K562 (cell line): ENCODE data around the gene CDK4. TPM values are rescaled to one million over a fixed set of nuclear protein-coding genes. Genes with fewer than 3 reads are reported as not detected.

Source experiments
- ARID4B ChIP-seq: sonication (generic); formaldehyde crosslinking; IDR thresholded peaks from 2 replicates; pipeline ENCODE4 v1.8.0; 2022; ENCODE audit warnings: mild to moderate bottlenecking, missing genetic modification reagents
- CHCHD3 ChIP-seq: fragments of 250-450 bp; sonication (Bioruptor Pico); IDR thresholded peaks from 2 replicates; pipeline ENCODE4 v2.1.2; 2022; ENCODE audit warnings: mild to moderate bottlenecking
- CLOCK ChIP-seq: fragments of 250-450 bp; sonication (Bioruptor Pico); IDR thresholded peaks from 2 replicates; pipeline ENCODE4 v1.4.0; 2020; ENCODE audit warnings: mild to moderate bottlenecking, moderate library complexity, borderline replicate concordance
- EHMT2 ChIP-seq: fragments of 450-650 bp; IDR thresholded peaks from 2 replicates; pipeline ENCODE4 v1.6.1; 2018; ENCODE audit warnings: antibody characterized with exemption
- EP300 ChIP-seq: IDR thresholded peaks from 2 replicates; pipeline ENCODE4 v1.6.1; 2012; ENCODE audit warnings: low read length, improper control_type of control experiment
- EP400 ChIP-seq: fragments of 450-650 bp; IDR thresholded peaks from 2 replicates; pipeline ENCODE4 v1.6.1; 2017; ENCODE audit warnings: antibody characterized with exemption, mild to moderate bottlenecking, moderate library complexity
- KAT8 ChIP-seq: fragments of 450-650 bp; IDR thresholded peaks from 2 replicates; pipeline ENCODE4 v1.6.1; 2016; ENCODE audit warnings: low read depth, mild to moderate bottlenecking
- MBD1 ChIP-seq: fragments of 250-450 bp; sonication (Bioruptor Pico); IDR thresholded peaks from 2 replicates; pipeline ENCODE4 v1.8.0; 2022; ENCODE audit warnings: inconsistent platforms
- MITF ChIP-seq: IDR thresholded peaks from 2 replicates; pipeline ENCODE4 v1.6.1; 2014; ENCODE audit warnings: antibody characterized with exemption
- POLR2A ChIP-seq: fragments of 450-650 bp; conservative IDR thresholded peaks from 2 replicates; pipeline ENCODE4 v1.6.1; 2016
- SMAD4 ChIP-seq: fragments of 250-450 bp; sonication (Bioruptor Pico); conservative IDR thresholded peaks from 2 replicates; pipeline ENCODE4 v1.8.0; 2021; ENCODE audit warnings: inconsistent platforms, mild to moderate bottlenecking, moderate library complexity
- SMARCB1 ChIP-seq: IDR thresholded peaks from 2 replicates; pipeline ENCODE4 v1.6.1; 2011; ENCODE audit warnings: improper control_type of control experiment, low read depth; ENCODE audit not compliant: insufficient read length
- STAT6 ChIP-seq: sonication (generic); formaldehyde crosslinking; IDR thresholded peaks from 2 replicates; pipeline ENCODE4 v1.8.1; 2023; ENCODE audit warnings: mild to moderate bottlenecking, missing genetic modification reagents
- TBL1XR1 ChIP-seq, 2 experiments: IDR thresholded peaks; 2 replicates each; pipeline ENCODE4 v1.6.1; 2012; ENCODE audit warnings: improper control_type of control experiment in 2 of 2, low read length in 2 of 2, mild to moderate bottlenecking in 1 of 2
- ZNF146 ChIP-seq: IDR thresholded peaks from one replicate; pipeline ENCODE4 v1.6.1; 2018; ENCODE audit warnings: missing compliant biosample characterization; ENCODE audit not compliant: unreplicated experiment
- ZNF780A ChIP-seq: fragments of 250-450 bp; sonication (Bioruptor Pico); IDR thresholded peaks from 2 replicates; pipeline ENCODE4 v1.5.0; 2021; ENCODE audit warnings: mild to moderate bottlenecking
- polyA plus RNA-seq, 8 experiments: library from polyadenylated mRNA; depleted of rRNA in 4 of 8; stranded (reverse) in 5 of 8; unstranded in 3 of 8; fragments of >200 nt; fragmentation: Nextera tagmentation in 2 of 8; fragmentation: Illumina TruSeq in 1 of 8; extraction: Ambion mirVana in 2 of 8; extraction: Trizol in 1 of 8; gene quantifications; 2 replicates each; pipeline versions ENCODE4 v1.2.1 to v1.2.3, GENCODE V29; 2011 to 2014; ENCODE audit warnings: inconsistent platforms in 1 of 8, missing spikeins in 1 of 8
- total RNA-seq, 7 experiments: library from RNA; depleted of rRNA in 6 of 7; stranded (reverse); fragments of >200 nt in 6 of 7; fragmentation: Illumina TruSeq in 2 of 7; extraction: Trizol in 2 of 7; gene quantifications; 2 replicates each; pipeline versions ENCODE4 v1.2.1 to v1.2.3, GENCODE V29; 2011 to 2021; ENCODE audit warnings: low replicate concordance in 1 of 7

The CDK4 gene
- total and polyA plus RNA-seq, 9 of the 15 experiments (the other 6 are each of a cell fraction or from before 2014, with no cell fraction given), result 37.8 to 436 (median 238) TPM

- no peak for TF ChIP-seq MBD1 (CRISPR knock-in tag)
- no peak for TF ChIP-seq ZNF780A
- TF ChIP-seq ZNF146 (CRISPR knock-in tag), result no peak
- TF ChIP-seq ARID4B (CRISPR knock-in tag), result peak; percentile 100
- TF ChIP-seq POLR2A, result peak; percentile 97
- no peak for TF ChIP-seq KAT8
- no peak for TF ChIP-seq CHCHD3 (CRISPR knock-in tag)
- TF ChIP-seq MITF, result no peak
- no peak for TF ChIP-seq EP300
- no peak for TF ChIP-seq SMAD4 (CRISPR knock-in tag)
- peak; percentile 100 for TF ChIP-seq EP400
- no peak for TF ChIP-seq EHMT2
- TF ChIP-seq STAT6 (CRISPR knock-in tag), result 0 out of 2 replicates have a peak, but pooled peaks have one; percentile 30
- TF ChIP-seq CLOCK (CRISPR knock-in tag), result no peak
- TF ChIP-seq SMARCB1, result no peak
- peak in 1 of 2 experiments; percentile 49; a peak in 1 of 4 replicates for TF ChIP-seq TBL1XR1 (IDR thresholded peaks at IDR 0.05; ENCODE audit: low read length in 2 of 2)
These were observed 19.8 kb upstream of the CDK4 start, which contains the start of gene METTL1 (continued) for GRCh38 chr12:57771873-57772428.
